Activated naive CD4-positive, alpha-beta T cell treated with anti-CD3 and anti-CD28 coated beads, Interleukin-2, amount 50 U/mL, for 24 hours (primary cell): ENCODE data around the gene MPI.

Source experiments
- H3K27ac Mint-ChIP-seq: one replicate; pipeline ENCODE4 v1.8.0; 2021; ENCODE audit warnings: mild to moderate bottlenecking, mixed read lengths
- H3K27me3 Mint-ChIP-seq: one replicate; pipeline ENCODE4 v1.8.0; 2021; ENCODE audit warnings: mixed read lengths
- H3K36me3 Mint-ChIP-seq: one replicate; pipeline ENCODE4 v1.8.0; 2021; ENCODE audit warnings: mixed read lengths
- H3K4me1 Mint-ChIP-seq: one replicate; pipeline ENCODE4 v1.8.0; 2021; ENCODE audit warnings: mixed read lengths
- H3K4me3 Mint-ChIP-seq: one replicate; pipeline ENCODE4 v1.8.0; 2021; ENCODE audit warnings: mild to moderate bottlenecking, mixed read lengths
- H3K9me3 Mint-ChIP-seq: one replicate; pipeline ENCODE4 v1.8.0; 2021; ENCODE audit warnings: mixed read lengths

The MPI gene, protein sequence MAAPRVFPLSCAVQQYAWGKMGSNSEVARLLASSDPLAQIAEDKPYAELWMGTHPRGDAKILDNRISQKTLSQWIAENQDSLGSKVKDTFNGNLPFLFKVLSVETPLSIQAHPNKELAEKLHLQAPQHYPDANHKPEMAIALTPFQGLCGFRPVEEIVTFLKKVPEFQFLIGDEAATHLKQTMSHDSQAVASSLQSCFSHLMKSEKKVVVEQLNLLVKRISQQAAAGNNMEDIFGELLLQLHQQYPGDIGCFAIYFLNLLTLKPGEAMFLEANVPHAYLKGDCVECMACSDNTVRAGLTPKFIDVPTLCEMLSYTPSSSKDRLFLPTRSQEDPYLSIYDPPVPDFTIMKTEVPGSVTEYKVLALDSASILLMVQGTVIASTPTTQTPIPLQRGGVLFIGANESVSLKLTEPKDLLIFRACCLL

DNA sequence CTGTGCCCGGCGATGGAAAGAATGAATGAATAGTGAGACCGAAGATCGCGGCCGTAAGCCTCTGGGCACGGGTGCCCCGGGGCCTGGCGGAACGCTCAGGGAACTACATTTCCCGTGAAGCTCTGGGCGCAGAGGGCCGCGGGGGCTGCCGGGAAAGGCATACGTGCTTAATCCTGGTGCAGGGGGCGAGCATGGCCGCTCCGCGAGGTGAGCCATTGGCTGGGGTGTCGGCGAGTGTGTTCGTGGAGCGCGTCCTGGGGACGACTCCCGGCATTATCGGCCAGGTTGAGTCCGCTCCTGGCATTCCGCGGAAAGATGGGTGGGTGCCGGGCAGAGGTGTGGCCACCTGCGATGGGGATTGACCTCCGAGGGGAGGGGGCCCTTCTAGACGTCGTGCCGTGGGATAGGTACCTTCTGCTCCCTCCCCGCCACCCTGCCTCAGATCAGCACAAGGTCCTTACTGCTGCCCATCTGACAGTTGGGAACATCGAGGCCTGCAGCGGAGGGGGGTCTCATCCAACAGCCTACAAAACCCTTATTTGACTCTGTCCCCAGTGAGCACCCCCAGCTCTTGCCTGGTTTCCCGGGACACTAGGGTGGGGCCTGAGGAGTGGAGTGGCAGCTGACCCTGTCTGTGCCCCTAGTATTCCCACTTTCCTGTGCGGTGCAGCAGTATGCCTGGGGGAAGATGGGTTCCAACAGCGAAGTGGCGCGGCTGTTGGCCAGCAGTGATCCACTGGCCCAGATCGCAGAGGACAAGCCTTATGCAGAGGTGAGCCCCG lies at the start of gene MPI:
TSS of gene MPI (plus strand) at position 160 of the 782 bp plus-strand sequence. CDS start at position 192, 32 bp downstream.
- peak within 1 kb of the TSS; percentile 94 for H3K27ac Mint-ChIP-seq
- peaks cover 5% of the 10 kb centered on the region for H3K36me3 Mint-ChIP-seq
- H3K4me3 Mint-ChIP-seq, result peak within 1 kb of the TSS; percentile 95
- no peaks in the 10 kb centered on the region for H3K27me3 Mint-ChIP-seq
- H3K9me3 Mint-ChIP-seq, result no peaks in the 10 kb centered on the region
- peaks cover 47% of the 10 kb centered on the region for H3K4me1 Mint-ChIP-seq

GRCh38 chr15:74840851-74841775 lies 48.7 kb upstream of the MPI start:
- H3K36me3 Mint-ChIP-seq, result no peaks in the 10 kb centered on the region
- peak overlapping the region; percentile 35 for H3K27ac Mint-ChIP-seq

DNA sequence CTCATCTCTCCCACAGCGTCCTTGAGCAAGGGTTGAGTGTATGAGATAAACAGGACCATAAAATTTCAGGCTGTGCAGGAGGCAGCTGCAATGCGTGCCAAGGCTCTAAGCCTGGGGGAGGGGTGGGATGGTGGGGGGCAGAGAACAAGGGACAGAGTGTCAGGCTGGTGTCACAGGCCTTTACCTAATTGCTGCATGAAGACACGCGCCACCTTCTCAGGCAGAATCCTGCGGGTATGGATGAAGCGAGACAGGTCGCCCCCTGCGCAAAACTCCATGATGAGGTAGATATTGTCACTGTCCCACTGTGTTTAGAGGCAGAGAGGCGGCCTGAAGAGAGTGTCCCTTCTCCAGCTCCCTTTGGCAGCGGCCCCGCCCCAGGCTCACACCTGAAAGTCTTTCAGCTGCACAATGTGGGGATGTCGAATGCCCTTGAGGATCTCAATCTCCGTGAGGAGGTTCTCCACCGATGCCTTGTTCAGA lies 47.9 kb upstream of the MPI start:
- Mint-ChIP-seq H3K9me3 (no peaks in the 10 kb centered on the region), H3K4me1 (peaks cover 45% of the 10 kb centered on the region), H3K27ac (no peak overlapping the region), H3K4me3 (peak overlapping the region; percentile 92), H3K36me3 (no peaks in the 10 kb centered on the region), H3K27me3 (no peaks in the 10 kb centered on the region)

More at GRCh38 chr15:74840851-74841775, 48.7 kb upstream of the MPI start:
- Mint-ChIP-seq H3K27me3 (no peaks in the 10 kb centered on the region), H3K9me3 (no peaks in the 10 kb centered on the region), H3K4me3 (peak overlapping the region; percentile 92), H3K4me1 (peaks cover 42% of the 10 kb centered on the region)

DNA sequence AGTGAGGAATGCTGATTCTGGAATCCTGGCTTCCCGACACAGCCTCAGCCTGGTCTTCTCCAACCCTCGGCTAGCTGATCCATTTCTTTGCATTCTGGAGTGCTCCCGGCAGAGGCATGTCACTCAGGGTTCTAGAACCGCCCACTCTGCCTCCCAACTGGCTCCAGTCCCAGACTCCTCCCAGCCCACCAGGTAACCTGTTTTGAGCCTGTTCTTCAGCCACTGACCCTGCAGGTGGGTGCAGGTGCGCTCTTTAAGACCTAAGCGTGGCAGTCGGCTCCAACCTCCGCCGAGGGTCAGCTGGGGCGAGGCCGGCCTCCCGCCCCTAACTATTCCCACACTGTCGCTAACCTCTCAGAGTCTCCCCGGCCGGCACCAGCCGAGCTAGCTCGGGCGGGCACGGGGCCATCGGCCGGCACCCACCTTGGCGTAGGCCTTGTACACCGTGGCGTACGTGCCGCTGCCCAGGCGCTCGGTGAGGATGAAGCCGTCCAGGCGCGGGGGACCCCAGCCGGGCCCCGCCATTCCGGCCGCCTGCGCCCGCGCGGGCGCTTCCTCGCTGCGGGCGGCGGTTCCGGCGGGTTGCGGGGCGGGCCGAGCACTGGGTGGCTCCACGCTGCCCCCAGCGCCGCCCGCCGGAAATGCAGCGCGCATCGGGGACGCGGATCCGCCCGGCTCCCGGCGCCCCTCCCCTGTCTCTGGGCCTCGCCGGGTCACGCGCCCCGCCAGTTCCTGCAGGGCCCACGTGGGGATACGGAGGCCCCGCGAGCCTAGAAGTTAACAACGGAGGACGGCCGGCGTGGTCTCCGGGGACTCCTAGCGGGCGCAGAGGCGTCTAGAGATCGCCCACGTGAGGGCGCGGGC lies 47.0 kb upstream of the MPI start, which contains the start of gene ULK3:
TSS of gene ULK3 (minus strand) at position 576 of the 864 bp plus-strand sequence. CDS start at position 525, 51 bp downstream.
- Mint-ChIP-seq H3K27ac (peak within 1 kb of the TSS; percentile 98), H3K4me3 (peak within 1 kb of the TSS; percentile 92), H3K36me3 (peaks cover 2% of the 10 kb centered on the region), H3K9me3 (no peaks in the 10 kb centered on the region), H3K4me1 (peaks cover 45% of the 10 kb centered on the region), H3K27me3 (no peaks in the 10 kb centered on the region)

DNA sequence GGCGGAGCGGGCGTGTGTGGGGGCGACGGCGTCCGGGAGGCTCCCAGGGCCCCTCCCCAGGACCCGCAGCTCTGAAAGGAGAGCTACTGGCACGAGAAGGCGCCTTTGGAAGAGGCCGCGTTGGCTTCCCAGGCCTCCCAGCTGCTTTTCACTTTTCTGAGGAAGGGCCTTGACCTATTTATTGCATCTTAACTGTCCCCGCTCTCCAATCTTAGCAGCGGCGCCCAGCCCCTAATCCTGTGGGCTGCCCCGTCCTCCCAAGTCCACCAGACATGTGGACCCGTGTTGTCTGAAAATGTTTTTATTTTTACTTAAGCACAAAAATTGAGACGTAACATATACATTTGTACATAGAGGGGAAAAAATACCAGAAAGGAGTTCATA lies 46.4 kb upstream of the MPI start:
- Mint-ChIP-seq H3K4me3 (peak overlapping the region; percentile 92), H3K4me1 (peaks cover 45% of the 10 kb centered on the region), H3K36me3 (peaks cover 2% of the 10 kb centered on the region), H3K27ac (peak overlapping the region; percentile 98), H3K27me3 (no peaks in the 10 kb centered on the region), H3K9me3 (no peaks in the 10 kb centered on the region)

GRCh38 chr15:74843891-74844299 lies 45.9 kb upstream of the MPI start:
- Mint-ChIP-seq H3K9me3 (no peaks in the 10 kb centered on the region), H3K27me3 (no peaks in the 10 kb centered on the region), H3K36me3 (peaks cover 2% of the 10 kb centered on the region), H3K27ac (peak overlapping the region; percentile 98), H3K4me3 (peak overlapping the region; percentile 92), H3K4me1 (peaks cover 45% of the 10 kb centered on the region)

DNA sequence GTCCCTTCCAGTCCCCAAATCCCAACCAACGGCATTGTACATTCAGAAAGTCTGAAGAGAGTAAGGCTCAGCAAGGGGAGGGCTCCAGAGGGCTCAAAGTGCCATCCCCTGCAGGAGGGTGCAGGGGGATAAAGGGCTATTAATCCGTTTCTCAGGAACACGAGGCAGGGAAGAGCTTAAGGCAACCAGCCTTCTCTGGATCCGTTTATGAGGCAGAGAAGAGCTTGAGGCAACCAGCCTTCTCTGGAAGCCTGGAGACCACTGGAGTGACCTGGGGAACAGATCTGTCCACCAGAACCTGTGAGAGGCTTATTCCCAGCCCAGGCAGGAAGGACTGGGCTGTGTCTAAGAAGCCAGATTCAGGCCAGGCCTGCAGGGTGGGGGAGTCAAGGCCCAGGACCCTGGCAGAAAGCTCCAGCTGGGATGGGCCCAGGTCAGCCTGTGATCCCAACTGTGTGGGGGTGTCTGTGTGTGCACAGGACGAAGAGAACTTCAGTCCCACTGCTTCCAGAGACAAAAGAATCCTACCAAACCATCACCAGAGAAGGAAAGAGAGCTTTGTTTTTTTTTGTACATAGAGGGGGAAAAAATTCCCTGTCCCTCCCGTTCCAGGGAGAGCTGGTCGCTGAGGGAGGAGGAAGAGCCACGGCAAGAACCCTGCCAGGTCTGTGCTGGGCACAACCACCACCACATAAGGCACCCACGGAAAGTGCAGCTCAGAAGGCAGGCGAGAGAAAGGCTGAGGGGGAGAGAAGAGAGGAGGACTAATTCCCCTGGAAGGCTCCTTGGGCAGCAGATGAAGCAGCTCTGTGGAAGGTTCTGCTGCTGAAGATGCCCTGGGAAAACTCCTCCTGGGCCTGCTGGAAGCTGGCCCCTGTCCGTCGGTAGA lies 45.3 kb upstream of the MPI start:
- Mint-ChIP-seq H3K4me3 (peak overlapping the region; percentile 71), H3K27me3 (no peaks in the 10 kb centered on the region)

GRCh38 chr15:74845208-74845568 lies 44.7 kb upstream of the MPI start:
- no peaks in the 10 kb centered on the region for H3K27me3 Mint-ChIP-seq
- peaks cover 45% of the 10 kb centered on the region for H3K4me1 Mint-ChIP-seq
- H3K36me3 Mint-ChIP-seq, result peaks cover 2% of the 10 kb centered on the region

More for the DNA sequence above, 45.3 kb upstream of the MPI start:
- Mint-ChIP-seq H3K9me3 (no peaks in the 10 kb centered on the region), H3K36me3 (peaks cover 2% of the 10 kb centered on the region), H3K27ac (peak overlapping the region; percentile 98), H3K4me1 (peaks cover 45% of the 10 kb centered on the region)

DNA sequence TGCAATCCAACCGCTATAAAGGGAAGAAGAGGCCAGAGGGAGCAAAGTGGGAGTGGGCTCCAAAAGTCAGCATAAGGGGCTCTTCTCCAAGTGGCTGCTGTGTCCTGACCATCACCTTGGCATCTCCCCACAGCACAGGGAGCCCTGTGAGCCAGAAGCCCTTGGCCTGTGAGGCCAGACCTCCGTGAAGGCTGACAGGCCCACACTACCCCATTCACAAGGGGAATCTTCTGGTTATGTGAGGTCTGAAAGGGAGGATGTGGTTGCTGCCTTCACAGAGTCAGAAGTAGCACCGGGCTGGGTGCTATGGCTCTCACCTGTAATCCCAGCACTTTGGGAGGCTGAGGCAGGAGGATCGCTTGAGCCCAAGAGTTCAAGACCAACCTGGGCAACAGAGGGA lies 44.3 kb upstream of the MPI start:
- Mint-ChIP-seq H3K27ac (peak overlapping the region; percentile 98), H3K9me3 (no peaks in the 10 kb centered on the region), H3K36me3 (peaks cover 2% of the 10 kb centered on the region), H3K4me3 (peak overlapping the region; percentile 71), H3K27me3 (no peaks in the 10 kb centered on the region), H3K4me1 (peaks cover 45% of the 10 kb centered on the region)

More at GRCh38 chr15:74845208-74845568, 44.7 kb upstream of the MPI start:
- Mint-ChIP-seq H3K9me3 (no peaks in the 10 kb centered on the region), H3K4me3 (peak overlapping the region; percentile 71), H3K27ac (peak overlapping the region; percentile 98)

GRCh38 chr15:74847432-74847831 lies 42.4 kb upstream of the MPI start:
- Mint-ChIP-seq H3K36me3 (peaks cover 4% of the 10 kb centered on the region), H3K9me3 (no peaks in the 10 kb centered on the region), H3K4me1 (peaks cover 30% of the 10 kb centered on the region), H3K4me3 (no peak overlapping the region), H3K27me3 (no peaks in the 10 kb centered on the region), H3K27ac (peak overlapping the region; percentile 62)

GRCh38 chr15:74850393-74850792 lies 39.4 kb upstream of the MPI start:
- no peak overlapping the region for H3K27ac Mint-ChIP-seq
- H3K4me3 Mint-ChIP-seq, result no peak overlapping the region
- H3K9me3 Mint-ChIP-seq, result no peaks in the 10 kb centered on the region
- H3K36me3 Mint-ChIP-seq, result peaks cover 6% of the 10 kb centered on the region
- H3K27me3 Mint-ChIP-seq, result no peaks in the 10 kb centered on the region
- peaks cover 8% of the 10 kb centered on the region for H3K4me1 Mint-ChIP-seq

GRCh38 chr15:74851960-74852359 lies 37.9 kb upstream of the MPI start:
- Mint-ChIP-seq H3K27me3 (no peaks in the 10 kb centered on the region), H3K4me3 (no peak overlapping the region), H3K9me3 (no peaks in the 10 kb centered on the region), H3K27ac (no peak overlapping the region), H3K36me3 (peaks cover 6% of the 10 kb centered on the region), H3K4me1 (peaks cover 9% of the 10 kb centered on the region)

DNA sequence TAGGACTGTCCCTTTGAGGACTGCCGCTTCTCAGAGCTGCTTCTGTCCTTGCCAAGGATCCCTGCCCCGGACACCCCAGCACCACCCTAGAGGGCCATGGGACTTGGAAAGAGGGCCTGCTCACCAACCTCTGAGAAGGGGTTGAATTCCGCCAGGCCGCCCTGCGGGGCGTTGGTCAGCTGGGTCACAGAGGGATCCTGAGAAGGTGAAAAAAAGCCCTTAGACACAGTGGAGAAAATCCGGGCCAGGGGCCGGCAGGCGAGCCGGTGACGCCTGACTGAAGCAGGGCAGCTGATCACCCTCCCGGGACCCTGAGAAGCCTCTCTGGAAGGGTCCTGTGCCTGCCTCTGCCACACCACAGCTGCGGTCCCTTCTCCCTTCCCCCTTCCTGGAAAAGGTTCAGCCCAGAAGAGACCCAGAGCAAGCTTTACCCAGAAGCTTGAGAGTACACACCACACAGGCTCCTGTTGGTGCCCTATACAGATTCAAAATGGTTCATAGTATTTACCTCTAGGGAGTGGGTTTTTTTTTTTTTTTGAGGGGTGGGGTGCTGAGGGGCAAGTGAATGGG lies 35.3 kb upstream of the MPI start:
- H3K27me3 Mint-ChIP-seq, result no peaks in the 10 kb centered on the region
- H3K36me3 Mint-ChIP-seq, result peaks cover 4% of the 10 kb centered on the region
- H3K4me3 Mint-ChIP-seq, result no peak overlapping the region
- no peaks in the 10 kb centered on the region for H3K9me3 Mint-ChIP-seq
- H3K27ac Mint-ChIP-seq, result no peak overlapping the region
- peaks cover 34% of the 10 kb centered on the region for H3K4me1 Mint-ChIP-seq
